Measurements from ENCODE around the gene FPR3.

Gene FPR3

DNA sequence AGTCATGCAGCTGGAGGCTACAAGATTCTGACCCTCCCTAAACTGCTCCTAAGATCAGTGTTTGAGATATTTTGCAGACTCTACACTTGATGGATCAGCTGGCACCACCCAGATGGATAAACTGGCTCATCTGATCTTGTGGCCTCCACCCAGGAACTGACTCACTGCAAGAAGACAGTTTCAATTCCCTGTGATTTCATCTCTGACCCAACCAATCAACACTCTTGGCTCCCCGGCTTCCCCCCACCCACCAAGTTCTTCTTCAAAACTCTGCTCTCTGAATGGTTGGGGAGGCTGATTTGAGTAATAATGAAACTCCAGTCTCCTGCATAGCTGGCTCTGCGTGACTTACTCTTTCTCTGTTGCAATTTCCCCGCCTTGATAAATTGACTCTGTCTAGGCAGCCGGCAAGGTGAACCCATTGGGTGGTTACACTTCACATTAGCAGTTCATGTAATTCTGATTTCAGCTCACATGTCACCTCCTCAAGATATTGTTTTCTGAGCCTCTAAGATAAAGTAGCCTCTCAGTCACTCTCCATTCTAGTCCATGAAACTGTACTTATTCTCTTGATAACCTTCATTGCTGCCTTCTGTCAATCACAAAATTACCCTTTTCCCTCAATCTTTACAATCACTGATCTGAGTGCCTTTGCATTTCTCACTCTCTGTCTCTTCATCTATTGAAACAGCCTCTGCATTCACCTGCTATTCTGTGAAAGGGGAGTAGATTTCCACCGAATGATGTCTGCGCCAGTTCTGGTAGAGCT is 9.9 kb upstream of the FPR3 start:
- Histone ChIP-seq H3K27ac (ENCODE audit: low read depth, low read length) (no peak overlapping the region), H3K9me2 (replicated peaks; ENCODE audit: insufficient read depth, low read length) (no peaks in the 10 kb centered on the region), H3K9ac (ENCODE audit: low read length) (no peak overlapping the region), H3K36me3 (ENCODE audit: low read length) (no peaks in the 10 kb centered on the region), H3K4me3 (ENCODE audit: insufficient read depth, low read length, poor library complexity, severe bottlenecking) (no peak overlapping the region), H3K27me3 (ENCODE audit: low read length) (no peaks in the 10 kb centered on the region), H3K79me2 (ENCODE audit: insufficient read depth, low read length) (no peaks in the 10 kb centered on the region), H3K4me2 (ENCODE audit: low read depth, low read length, poor library complexity, severe bottlenecking) (no peak overlapping the region), H2AFZ (ENCODE audit: low read depth, low read length, severe bottlenecking) (no peak overlapping the region), H4K20me1 (ENCODE audit: low read depth, low read length) (no peaks in the 10 kb centered on the region), H3F3A (ENCODE audit: insufficient read depth) (no peaks in the 10 kb centered on the region), H3K9me3 (ENCODE audit: insufficient read depth, low read length) (no peaks in the 10 kb centered on the region)
- TF ChIP-seq EZH2phosphoT487 (conservative IDR thresholded peaks at IDR 0.05; ENCODE audit: low read length): no peak
- TF ChIP-seq, protein P1, sequence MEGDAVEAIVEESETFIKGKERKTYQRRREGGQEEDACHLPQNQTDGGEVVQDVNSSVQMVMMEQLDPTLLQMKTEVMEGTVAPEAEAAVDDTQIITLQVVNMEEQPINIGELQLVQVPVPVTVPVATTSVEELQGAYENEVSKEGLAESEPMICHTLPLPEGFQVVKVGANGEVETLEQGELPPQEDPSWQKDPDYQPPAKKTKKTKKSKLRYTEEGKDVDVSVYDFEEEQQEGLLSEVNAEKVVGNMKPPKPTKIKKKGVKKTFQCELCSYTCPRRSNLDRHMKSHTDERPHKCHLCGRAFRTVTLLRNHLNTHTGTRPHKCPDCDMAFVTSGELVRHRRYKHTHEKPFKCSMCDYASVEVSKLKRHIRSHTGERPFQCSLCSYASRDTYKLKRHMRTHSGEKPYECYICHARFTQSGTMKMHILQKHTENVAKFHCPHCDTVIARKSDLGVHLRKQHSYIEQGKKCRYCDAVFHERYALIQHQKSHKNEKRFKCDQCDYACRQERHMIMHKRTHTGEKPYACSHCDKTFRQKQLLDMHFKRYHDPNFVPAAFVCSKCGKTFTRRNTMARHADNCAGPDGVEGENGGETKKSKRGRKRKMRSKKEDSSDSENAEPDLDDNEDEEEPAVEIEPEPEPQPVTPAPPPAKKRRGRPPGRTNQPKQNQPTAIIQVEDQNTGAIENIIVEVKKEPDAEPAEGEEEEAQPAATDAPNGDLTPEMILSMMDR (IDR thresholded peaks at IDR 0.05; ENCODE audit: insufficient read depth, low read length, poor library complexity, severe bottlenecking): no peak

DNA sequence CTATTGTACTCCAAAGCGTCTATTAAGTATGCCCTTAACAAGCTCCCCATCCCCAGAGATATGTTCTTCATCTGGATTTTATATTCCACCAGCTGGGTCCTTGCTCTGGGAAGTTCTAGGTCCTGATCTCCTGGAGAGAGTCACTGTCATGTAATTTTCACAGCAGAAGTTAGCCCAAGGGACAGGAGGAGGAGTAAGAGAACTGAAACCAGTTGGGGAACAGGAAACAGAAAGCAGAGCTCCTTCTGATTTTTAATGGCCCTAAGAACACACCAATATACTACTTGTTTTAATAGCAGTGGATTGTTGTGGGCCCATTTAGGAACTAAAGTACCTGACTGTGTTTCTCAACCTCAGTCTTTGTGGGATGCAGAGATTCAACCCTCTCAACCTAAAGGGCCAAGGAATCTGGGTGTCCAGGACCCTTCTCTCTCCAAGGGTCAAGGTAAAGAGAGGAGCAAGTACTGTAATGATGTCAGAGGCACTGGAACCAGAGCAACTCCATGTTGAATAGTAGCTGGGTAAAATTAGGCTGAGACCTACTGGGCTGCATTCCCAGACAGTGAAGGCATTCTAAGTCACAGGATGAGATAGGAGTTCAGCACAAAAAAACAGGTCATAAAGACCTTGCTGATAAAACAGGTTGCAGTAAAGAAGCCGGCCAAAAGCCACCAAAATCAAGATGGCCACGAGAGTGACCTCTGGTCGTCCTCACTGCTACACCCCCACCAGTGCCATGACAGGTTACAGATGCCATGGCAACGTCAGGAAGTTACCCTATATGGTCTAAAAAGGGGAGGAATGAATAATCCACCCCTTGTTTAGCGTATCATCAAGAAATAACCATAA is 8.1 kb upstream of the FPR3 start:
- Histone ChIP-seq H3K36me3 (ENCODE audit: low read length) (no peaks in the 10 kb centered on the region), H4K20me1 (ENCODE audit: low read depth, low read length) (no peaks in the 10 kb centered on the region), H2AFZ (ENCODE audit: low read depth, low read length, severe bottlenecking) (no peak overlapping the region), H3K9ac (ENCODE audit: low read length) (no peak overlapping the region), H3K9me2 (replicated peaks; ENCODE audit: insufficient read depth, low read length) (no peaks in the 10 kb centered on the region), H3K27me3 (ENCODE audit: low read length) (no peaks in the 10 kb centered on the region), H3K4me3 (ENCODE audit: insufficient read depth, low read length, poor library complexity, severe bottlenecking) (no peak overlapping the region), H3K27ac (ENCODE audit: low read depth, low read length) (no peak overlapping the region), H3K4me2 (ENCODE audit: low read depth, low read length, poor library complexity, severe bottlenecking) (no peak overlapping the region), H3F3A (ENCODE audit: insufficient read depth) (no peaks in the 10 kb centered on the region), H3K9me3 (ENCODE audit: insufficient read depth, low read length) (no peaks in the 10 kb centered on the region), H3K79me2 (ENCODE audit: insufficient read depth, low read length) (no peaks in the 10 kb centered on the region)
- TF ChIP-seq, protein P1 (IDR thresholded peaks at IDR 0.05; ENCODE audit: insufficient read depth, low read length, poor library complexity, severe bottlenecking): no peak
- TF ChIP-seq EZH2phosphoT487 (conservative IDR thresholded peaks at IDR 0.05; ENCODE audit: low read length): no peak

DNA sequence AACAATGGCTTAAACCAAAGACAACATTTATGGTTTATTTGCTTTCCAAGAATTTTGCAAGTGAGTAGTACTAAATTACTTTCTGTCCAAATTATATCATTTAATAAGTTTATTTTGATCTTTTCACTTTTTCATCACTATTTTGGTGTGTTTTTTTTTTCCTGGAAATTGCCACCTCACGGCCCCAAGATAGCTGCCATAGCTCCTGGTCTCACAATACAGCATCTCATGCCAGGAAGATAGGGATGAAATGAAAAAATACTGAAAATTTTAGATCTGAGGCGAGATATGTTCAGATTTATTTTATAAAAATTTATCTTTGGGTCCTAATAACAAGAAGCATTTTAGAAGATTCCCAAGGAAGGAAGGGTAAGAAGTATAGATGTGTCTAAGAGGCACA is 6.9 kb upstream of the FPR3 start:
- no peaks in the 10 kb centered on the region for H3K79me2 ChIP-seq (ENCODE audit: insufficient read depth, low read length)
- no peaks in the 10 kb centered on the region for H3K36me3 ChIP-seq (ENCODE audit: low read length)
- H3F3A ChIP-seq (ENCODE audit: insufficient read depth): no peaks in the 10 kb centered on the region
- TF ChIP-seq, protein P1 (IDR thresholded peaks at IDR 0.05; ENCODE audit: insufficient read depth, low read length, poor library complexity, severe bottlenecking): no peak
- TF ChIP-seq EZH2phosphoT487 (conservative IDR thresholded peaks at IDR 0.05; ENCODE audit: low read length): no peak
- H3K4me3 ChIP-seq (ENCODE audit: insufficient read depth, low read length, poor library complexity, severe bottlenecking): no peak overlapping the region
- H3K9me3 ChIP-seq (ENCODE audit: insufficient read depth, low read length): no peaks in the 10 kb centered on the region
- H4K20me1 ChIP-seq (ENCODE audit: low read depth, low read length): no peaks in the 10 kb centered on the region
- no peak overlapping the region for H3K9ac ChIP-seq (ENCODE audit: low read length)
- H3K27ac ChIP-seq (ENCODE audit: low read depth, low read length): no peak overlapping the region
- no peaks in the 10 kb centered on the region for H3K27me3 ChIP-seq (ENCODE audit: low read length)
- no peak overlapping the region for H2AFZ ChIP-seq (ENCODE audit: low read depth, low read length, severe bottlenecking)
- no peaks in the 10 kb centered on the region for H3K9me2 ChIP-seq (replicated peaks; ENCODE audit: insufficient read depth, low read length)
- H3K4me2 ChIP-seq (ENCODE audit: low read depth, low read length, poor library complexity, severe bottlenecking): no peak overlapping the region
